Upper lobe of left lung (tissue), 6 donors: Measurements from ENCODE around the gene DRC1. TPM values are rescaled to one million over a fixed set of nuclear protein-coding genes. Genes with fewer than 3 reads are reported as not detected.
A peak's percentile ranks its signal among the peaks of the same experiment; 100 is the strongest.
"Not testable (repeated sequence)": the region's sequence is repeated elsewhere in the genome, so short reads cannot be mapped to it uniquely, and the experiment has no call there.

Source experiments
- ATAC-seq, 2 donors: fragments of 200-7000 bp; cut with Tn5 transposase; one replicate each; pipeline ENCODE4 v1.9.1; 2022; ENCODE audit warnings: mild to moderate bottlenecking in 2 of 2, moderate library complexity in 2 of 2; ENCODE audit not compliant: low FRiP score in 2 of 2
- DNase-seq, 2 donors: peaks; one replicate each; pipeline ENCODE4 v3.0.0-alpha.2; 2019 to 2020
- H3K27ac ChIP-seq, 4 donors: fragments of 200-600 bp; sonication (generic); one replicate each; pipeline ENCODE4 v1.5.1; 2016 to 2019
- H3K27me3 ChIP-seq, 4 donors: fragments of 200-600 bp; sonication (generic); one replicate each; pipeline ENCODE4 v1.5.1; 2017 to 2019
- H3K36me3 ChIP-seq, 4 donors: fragments of 200-600 bp; sonication (generic); one replicate each; pipeline ENCODE4 v1.5.1; 2016 to 2019
- H3K4me1 ChIP-seq, 4 donors: fragments of 200-600 bp; sonication (generic); one replicate each; pipeline ENCODE4 v1.5.1; 2018 to 2019
- H3K4me3 ChIP-seq, 4 donors: fragments of 200-600 bp; sonication (generic); one replicate each; pipeline ENCODE4 v1.5.1; 2017 to 2019; ENCODE audit warnings: mild to moderate bottlenecking in 2 of 4, moderate library complexity in 1 of 4
- H3K9me3 ChIP-seq, 4 donors: fragments of 200-600 bp; sonication (generic); one replicate each; pipeline ENCODE4 v1.5.1; 2018 to 2019
- EP300 ChIP-seq, 4 donors: sonication (generic); formaldehyde crosslinking; IDR thresholded peaks; one replicate each; pipeline ENCODE4 v1.5.1; 2017; ENCODE audit warnings: antibody characterized with exemption in 4 of 4, control low read depth in 2 of 4
- POLR2A ChIP-seq, 4 donors: fragments of 450-650 bp; IDR thresholded peaks; one replicate each; pipeline ENCODE4 v1.5.1; 2016 to 2017; ENCODE audit warnings: antibody characterized with exemption in 4 of 4, mild to moderate bottlenecking in 2 of 4
- POLR2AphosphoS5 ChIP-seq, 2 donors: sonication (generic); formaldehyde crosslinking; IDR thresholded peaks; one replicate each; pipeline ENCODE4 v1.5.1; 2017; ENCODE audit warnings: antibody characterized with exemption in 2 of 2
- WGBS, 2 donors: methylation state at CpG; one replicate each; pipeline ENCODE4 v1.1.5; 2017 to 2018; 5-methylcytosine and 5-hydroxymethylcytosine counted together
- total RNA-seq, 6 donors: library from RNA; depleted of rRNA in 4 of 6; stranded (reverse); fragments of >200 nt in 4 of 6; gene quantifications; one replicate each; pipeline versions ENCODE4 v1.1.0 to v1.2.1, GENCODE V29; 2016 to 2021
- TF ChIP-seq, protein P1 (sequence below), 6 experiments: fragments of 450-650 bp in 4 of 6; fragments of 200-600 bp in 2 of 6; sonication (generic) in 2 of 6; IDR thresholded peaks; one replicate each; pipeline ENCODE4 v1.5.1; 2016 to 2019; ENCODE audit warnings: antibody characterized with exemption in 6 of 6
- donor health status: DM: no; HTN: no; CAD: no; lungs with moderate emphysema.
- donor health status: DM: no; HTN: yes; CAD: no; lungs with severe emphysema.

The DRC1 gene
- 10 to 100 TPM in 2 of 6 donors, 1 to 10 TPM in 3, under 1 TPM in 1; 0.17 to 27.4 (median 4.7) TPM for total RNA-seq

DNA sequence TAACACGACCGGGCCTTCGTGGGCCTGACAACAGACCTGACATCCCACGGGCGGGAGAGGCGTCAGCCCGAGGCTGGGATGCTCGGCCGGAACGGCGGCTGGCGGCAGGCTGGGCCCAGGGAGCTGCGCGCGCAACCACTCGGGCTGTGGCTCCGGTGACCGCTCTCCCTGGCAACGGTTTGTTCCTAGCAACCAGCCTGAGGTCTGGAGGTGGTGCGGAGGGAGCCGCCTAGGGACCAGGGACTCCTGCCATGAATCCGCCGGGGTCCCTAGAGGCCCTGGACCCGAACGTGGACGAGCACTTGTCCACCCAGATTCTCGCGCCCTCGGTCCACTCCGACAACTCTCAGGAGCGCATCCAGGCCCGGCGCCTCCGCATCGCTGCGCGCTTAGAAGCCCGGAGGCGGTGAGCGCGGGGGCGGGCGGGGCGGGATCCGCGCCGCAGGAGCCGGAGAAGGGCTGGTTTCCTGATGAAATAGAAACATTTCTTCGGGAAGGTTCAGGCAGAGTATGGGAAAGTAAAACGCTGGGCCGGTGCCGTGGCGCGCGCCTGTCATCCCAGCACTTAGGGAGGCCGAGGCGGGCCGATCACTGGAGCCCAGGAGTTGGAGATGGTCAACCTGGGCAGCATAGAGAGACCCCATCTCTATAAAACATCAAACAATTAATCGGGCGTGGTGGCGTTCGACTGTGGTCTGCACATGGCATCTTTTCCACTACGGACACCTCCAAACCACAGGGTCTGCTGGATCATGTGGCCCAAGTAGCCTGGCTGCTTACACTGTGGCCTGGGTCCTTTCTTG is at the start of gene DRC1:
Gene DRC1, plus strand, starts transcription at position 182 of the 803 bp plus-strand sequence. Its CDS starts 70 bp downstream, at position 252.
- WGBS, 2 donors: 33 to 34% methylated on average over 11 to 35 of the region's 63 CpGs

GRCh38 chr2:26352892-26353291 is 48.8 kb upstream of the DRC1 start:
- Histone ChIP-seq H3K4me3 (no peak overlapping the region), H3K36me3 (no peaks in the 10 kb centered on the region), H3K4me1 (peaks cover 0 to 12% (median 4%) of the 10 kb centered on the region in 4 donors), H3K27ac (no peak overlapping the region), H3K27me3 (no peaks in the 10 kb centered on the region), H3K9me3 (no peaks in the 10 kb centered on the region)
- no peak for TF ChIP-seq POLR2AphosphoS5 (IDR thresholded peaks at IDR 0.05)
- TF ChIP-seq, protein P1, sequence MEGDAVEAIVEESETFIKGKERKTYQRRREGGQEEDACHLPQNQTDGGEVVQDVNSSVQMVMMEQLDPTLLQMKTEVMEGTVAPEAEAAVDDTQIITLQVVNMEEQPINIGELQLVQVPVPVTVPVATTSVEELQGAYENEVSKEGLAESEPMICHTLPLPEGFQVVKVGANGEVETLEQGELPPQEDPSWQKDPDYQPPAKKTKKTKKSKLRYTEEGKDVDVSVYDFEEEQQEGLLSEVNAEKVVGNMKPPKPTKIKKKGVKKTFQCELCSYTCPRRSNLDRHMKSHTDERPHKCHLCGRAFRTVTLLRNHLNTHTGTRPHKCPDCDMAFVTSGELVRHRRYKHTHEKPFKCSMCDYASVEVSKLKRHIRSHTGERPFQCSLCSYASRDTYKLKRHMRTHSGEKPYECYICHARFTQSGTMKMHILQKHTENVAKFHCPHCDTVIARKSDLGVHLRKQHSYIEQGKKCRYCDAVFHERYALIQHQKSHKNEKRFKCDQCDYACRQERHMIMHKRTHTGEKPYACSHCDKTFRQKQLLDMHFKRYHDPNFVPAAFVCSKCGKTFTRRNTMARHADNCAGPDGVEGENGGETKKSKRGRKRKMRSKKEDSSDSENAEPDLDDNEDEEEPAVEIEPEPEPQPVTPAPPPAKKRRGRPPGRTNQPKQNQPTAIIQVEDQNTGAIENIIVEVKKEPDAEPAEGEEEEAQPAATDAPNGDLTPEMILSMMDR (IDR thresholded peaks at IDR 0.05): no peak
- no peak for TF ChIP-seq POLR2A (IDR thresholded peaks at IDR 0.05)
- TF ChIP-seq EP300 (IDR thresholded peaks at IDR 0.05): no peak
- ATAC-seq (no peak), DNase-seq (no peak)
- 86 to 95% methylated on average over 1 of the region's 1 CpG for WGBS, 2 donors

More for the DNA sequence above, at the start of gene DRC1:
- H3K27ac ChIP-seq: no peak within 1 kb of the TSS
- peaks cover 6 to 8% (median 8%) of the 10 kb centered on the region in 4 donors for H3K4me1 ChIP-seq
- ATAC-seq (peak in 1 of 2 donors; percentile 68), DNase-seq (peak; percentile 30 to 91)
- TF ChIP-seq, protein P1 (IDR thresholded peaks at IDR 0.05): no peak
- peak in 1 of 4 donors; percentile 12 for TF ChIP-seq POLR2A (IDR thresholded peaks at IDR 0.05)
- peak within 1 kb of the TSS in 3 of 4 donors; percentile 8 to 34 (median 12) for H3K4me3 ChIP-seq
- no peaks in the 10 kb centered on the region for H3K9me3 ChIP-seq
- no peaks in the 10 kb centered on the region for H3K36me3 ChIP-seq
- H3K27me3 ChIP-seq: peaks cover 0 to 6% (median 3%) of the 10 kb centered on the region in 4 donors

- H3K27me3 ChIP-seq, H3K9me3 ChIP-seq, H3K36me3 ChIP-seq, H3K4me3 ChIP-seq, ATAC-seq, H3K4me1 ChIP-seq, DNase-seq, H3K27ac ChIP-seq: not testable (repeated sequence)
- 98 to 100% methylated on average over 16 of the region's 16 CpGs for WGBS, 2 donors
Observed at GRCh38 chr2:26354469-26354868, 47.3 kb upstream of the DRC1 start.

DNA sequence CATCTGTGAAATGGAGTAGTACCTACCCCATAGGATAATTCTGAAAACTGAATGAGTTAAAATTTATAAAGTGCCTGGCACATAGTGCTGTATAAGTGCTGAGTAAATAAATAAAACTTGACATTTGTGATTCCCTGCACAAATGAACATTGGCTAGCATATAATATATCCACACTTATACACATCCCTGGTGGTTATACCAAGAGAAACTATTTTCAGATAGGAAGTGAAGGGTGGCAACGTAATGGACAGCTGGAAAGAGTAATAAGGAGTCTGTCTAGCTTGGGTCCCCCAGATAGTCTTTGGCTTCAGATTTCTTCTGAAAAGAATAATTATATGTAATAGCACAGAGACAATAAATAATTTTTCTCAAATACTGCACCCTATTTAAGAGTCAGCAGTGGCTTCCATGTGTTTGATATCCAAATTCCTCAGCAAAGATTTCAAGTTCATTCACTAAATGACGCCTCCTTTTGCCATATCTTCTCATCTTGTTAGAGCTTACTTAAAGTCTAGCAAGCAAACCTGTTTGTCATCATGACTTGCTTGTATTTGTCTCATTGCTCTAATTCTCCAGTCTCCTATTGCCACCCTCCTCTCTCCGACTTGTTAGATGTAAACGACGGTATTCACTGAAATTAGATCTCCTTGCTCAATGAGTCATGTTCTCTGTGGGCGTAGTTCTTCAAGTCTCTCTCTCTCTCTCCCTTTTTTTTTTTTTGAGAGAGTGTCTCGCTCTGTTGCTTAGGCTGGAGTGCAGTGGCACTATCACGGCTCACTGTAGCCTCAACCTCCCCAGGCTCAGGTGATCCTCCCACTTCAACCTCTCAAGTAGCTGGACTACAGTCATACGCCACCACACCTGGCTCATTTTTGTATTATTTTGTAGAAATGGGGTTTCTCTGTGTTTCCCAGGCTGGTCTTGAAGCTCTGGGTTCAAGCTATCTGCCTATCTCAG is 46.4 kb upstream of the DRC1 start:
- H3K27ac ChIP-seq: no peak overlapping the region
- H3K4me1 ChIP-seq: peaks cover 0 to 7% (median 0%) of the 10 kb centered on the region in 4 donors
- ATAC-seq (peak in 1 of 2 donors; percentile 83), DNase-seq (no peak)
- H3K9me3 ChIP-seq: no peaks in the 10 kb centered on the region
- 82 to 88% methylated on average over 9 of the region's 9 CpGs for whole genome bisulfite sequencing, 2 donors
- H3K27me3 ChIP-seq: no peaks in the 10 kb centered on the region
- TF ChIP-seq POLR2A (IDR thresholded peaks at IDR 0.05): no peak
- no peak for TF ChIP-seq EP300 (IDR thresholded peaks at IDR 0.05)
- TF ChIP-seq, protein P1 (IDR thresholded peaks at IDR 0.05): no peak
- TF ChIP-seq POLR2AphosphoS5 (IDR thresholded peaks at IDR 0.05): no peak
- H3K36me3 ChIP-seq: no peaks in the 10 kb centered on the region
- no peak overlapping the region for H3K4me3 ChIP-seq

GRCh38 chr2:26356111-26356510 is 45.6 kb upstream of the DRC1 start:
- Histone ChIP-seq H3K4me1 (peaks cover 0 to 7% (median 0%) of the 10 kb centered on the region in 4 donors), H3K4me3 (no peak overlapping the region), H3K9me3 (no peaks in the 10 kb centered on the region), H3K27ac (no peak overlapping the region), H3K27me3 (no peaks in the 10 kb centered on the region), H3K36me3 (no peaks in the 10 kb centered on the region)
- 95 to 100% methylated on average over 2 of the region's 2 CpGs for WGBS, 2 donors
- TF ChIP-seq POLR2AphosphoS5 (IDR thresholded peaks at IDR 0.05) (no peak), EP300 (IDR thresholded peaks at IDR 0.05) (no peak), POLR2A (IDR thresholded peaks at IDR 0.05) (no peak)
- TF ChIP-seq, protein P1 (IDR thresholded peaks at IDR 0.05): no peak
- DNase-seq: no peak
- no peak for ATAC-seq
